GM23248 (cell line): ENCODE results near the gene SEMA6B.

ENCODE experiments used
- EZH2 ChIP-seq: fragments of 200-600 bp; sonication (generic); IDR thresholded peaks from 2 replicates; pipeline ENCODE4 v1.6.1; 2018; ENCODE audit warnings: antibody characterized with exemption, mild to moderate bottlenecking; ENCODE audit not compliant: insufficient read depth, poor library complexity, severe bottlenecking
- EZH2phosphoT487 ChIP-seq: fragments of 200-600 bp; sonication (generic); IDR thresholded peaks from 2 replicates; pipeline ENCODE4 v1.6.1; 2018; ENCODE audit warnings: antibody characterized with exemption, moderate library complexity, mild to moderate bottlenecking, low read depth; ENCODE audit not compliant: insufficient read depth

DNA sequence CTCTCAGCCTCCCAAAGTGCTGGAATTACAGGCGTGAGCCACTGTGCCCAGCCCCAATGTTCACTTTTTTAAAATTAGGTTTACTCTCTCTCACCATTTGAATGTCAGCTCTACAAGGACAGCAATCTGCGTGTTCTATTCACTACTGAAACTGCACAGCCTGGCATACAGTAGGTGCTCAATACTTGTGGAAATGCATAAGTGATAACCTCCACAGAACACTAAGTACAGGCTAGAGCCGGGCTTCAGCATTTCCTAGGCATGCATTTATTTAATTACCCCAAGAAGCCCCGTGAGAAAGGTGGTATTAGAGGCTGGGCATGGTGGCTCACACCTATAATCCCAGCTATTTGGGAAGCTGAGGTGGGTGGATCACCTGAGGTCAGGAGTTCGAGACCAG lies 46.7 kb upstream of the SEMA6B start:
- no peak for TF ChIP-seq EZH2phosphoT487
- TF ChIP-seq EZH2 = no peak
